Keratinocyte (primary cell): Measurements from ENCODE around the gene ENTPD8.

Source experiments
- CTCF ChIP-seq, 3 experiments: IDR thresholded peaks in 1 of 3; conservative IDR thresholded peaks in 1 of 3; optimal IDR thresholded peaks in 1 of 3; 2 replicates in 2 of 3; 3 replicates in 1 of 3; pipeline versions ENCODE3 to v1.5.1; 2011; ENCODE audit warnings: low read length in 3 of 3, mild to moderate bottlenecking in 3 of 3, moderate library complexity in 2 of 3, control low read depth in 1 of 3, inconsistent platforms in 1 of 3; ENCODE audit not compliant: insufficient read depth in 2 of 3; ENCODE audit errors: extremely low read depth in 1 of 3
- EZH2 ChIP-seq: IDR thresholded peaks from one replicate; pipeline ENCODE4 v1.6.1; 2012; ENCODE audit warnings: inconsistent platforms, mild to moderate bottlenecking, low read length, moderate library complexity

GRCh38 chr9:137478613-137478961 is 37.4 kb upstream of the ENTPD8 start:
- TF ChIP-seq CTCF (optimal IDR thresholded peaks at IDR 0.05 in 1 of 3, IDR thresholded peaks at IDR 0.05 in 1 of 3, conservative IDR thresholded peaks at IDR 0.05 in 1 of 3; ENCODE audit: extremely low read depth in 1 of 3, insufficient read depth in 2 of 3, low read length in 3 of 3) (no peak), EZH2 (no peak)
